GM23338 (cell line): ENCODE measurements around the gene NUCB2.

Experiments used
- CREB1 ChIP-seq: fragments of 250-450 bp; sonication (Bioruptor Pico); IDR thresholded peaks from 2 replicates; pipeline ENCODE4 v1.5.0; 2020; ENCODE audit warnings: low read depth, mild to moderate bottlenecking, moderate library complexity
- CTCF ChIP-seq, 2 experiments: fragments of 200-600 bp in 1 of 2; sonication (generic) in 1 of 2; conservative IDR thresholded peaks; 2 replicates each; pipeline versions ENCODE4 v1.5.1 to v1.6.1; 2016 to 2017; ENCODE audit warnings: antibody characterized with exemption in 2 of 2, low read depth in 2 of 2, mild to moderate bottlenecking in 2 of 2, moderate library complexity in 1 of 2
- EZH2 ChIP-seq: fragments of 200-600 bp; sonication (generic); IDR thresholded peaks from one replicate; pipeline ENCODE4 v1.8.0; 2017; ENCODE audit warnings: antibody characterized with exemption, mild to moderate bottlenecking, low read depth; ENCODE audit not compliant: unreplicated experiment
- EZH2phosphoT487 ChIP-seq: fragments of 200-600 bp; sonication (generic); IDR thresholded peaks from one replicate; pipeline ENCODE4 v1.8.1; 2018; ENCODE audit warnings: antibody characterized with exemption; ENCODE audit not compliant: unreplicated experiment
- POLR2AphosphoS5 ChIP-seq: IDR thresholded peaks from 2 replicates; pipeline ENCODE4 v1.6.1; 2016; ENCODE audit warnings: antibody characterized with exemption, low read depth
- TF ChIP-seq, protein P1 (sequence below): IDR thresholded peaks from one replicate; pipeline ENCODE4 v1.6.1; 2018; ENCODE audit warnings: antibody characterized with exemption; ENCODE audit not compliant: unreplicated experiment

- no peak for TF ChIP-seq CTCF (conservative IDR thresholded peaks at IDR 0.05; ENCODE audit: low read depth in 2 of 2)
- TF ChIP-seq POLR2AphosphoS5: no peak
- TF ChIP-seq EZH2: no peak
- no peak for TF ChIP-seq CREB1 (CRISPR knock-in tag)
- TF ChIP-seq, protein P1, sequence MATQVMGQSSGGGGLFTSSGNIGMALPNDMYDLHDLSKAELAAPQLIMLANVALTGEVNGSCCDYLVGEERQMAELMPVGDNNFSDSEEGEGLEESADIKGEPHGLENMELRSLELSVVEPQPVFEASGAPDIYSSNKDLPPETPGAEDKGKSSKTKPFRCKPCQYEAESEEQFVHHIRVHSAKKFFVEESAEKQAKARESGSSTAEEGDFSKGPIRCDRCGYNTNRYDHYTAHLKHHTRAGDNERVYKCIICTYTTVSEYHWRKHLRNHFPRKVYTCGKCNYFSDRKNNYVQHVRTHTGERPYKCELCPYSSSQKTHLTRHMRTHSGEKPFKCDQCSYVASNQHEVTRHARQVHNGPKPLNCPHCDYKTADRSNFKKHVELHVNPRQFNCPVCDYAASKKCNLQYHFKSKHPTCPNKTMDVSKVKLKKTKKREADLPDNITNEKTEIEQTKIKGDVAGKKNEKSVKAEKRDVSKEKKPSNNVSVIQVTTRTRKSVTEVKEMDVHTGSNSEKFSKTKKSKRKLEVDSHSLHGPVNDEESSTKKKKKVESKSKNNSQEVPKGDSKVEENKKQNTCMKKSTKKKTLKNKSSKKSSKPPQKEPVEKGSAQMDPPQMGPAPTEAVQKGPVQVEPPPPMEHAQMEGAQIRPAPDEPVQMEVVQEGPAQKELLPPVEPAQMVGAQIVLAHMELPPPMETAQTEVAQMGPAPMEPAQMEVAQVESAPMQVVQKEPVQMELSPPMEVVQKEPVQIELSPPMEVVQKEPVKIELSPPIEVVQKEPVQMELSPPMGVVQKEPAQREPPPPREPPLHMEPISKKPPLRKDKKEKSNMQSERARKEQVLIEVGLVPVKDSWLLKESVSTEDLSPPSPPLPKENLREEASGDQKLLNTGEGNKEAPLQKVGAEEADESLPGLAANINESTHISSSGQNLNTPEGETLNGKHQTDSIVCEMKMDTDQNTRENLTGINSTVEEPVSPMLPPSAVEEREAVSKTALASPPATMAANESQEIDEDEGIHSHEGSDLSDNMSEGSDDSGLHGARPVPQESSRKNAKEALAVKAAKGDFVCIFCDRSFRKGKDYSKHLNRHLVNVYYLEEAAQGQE: no peak
- no peak for TF ChIP-seq EZH2phosphoT487
These were observed 99.0 kb downstream of the NUCB2 start for GRCh38 chr11:17375547-17375946.
